C4-2B (cell line): Measurements from ENCODE around the gene CDT1.

Experiments
- H3K27ac ChIP-seq: fragments of 450-650 bp; 2 replicates; pipeline ENCODE4 v1.5.1; 2017
- ZFX ChIP-seq: fragments of 450-650 bp; IDR thresholded peaks from 2 replicates; pipeline ENCODE4 v1.6.1; 2017
- TF ChIP-seq, protein P1 (sequence below): fragments of 450-650 bp; conservative IDR thresholded peaks from 2 replicates; pipeline ENCODE4 v1.5.1; 2017; ENCODE audit warnings: mild to moderate bottlenecking

Gene CDT1

DNA sequence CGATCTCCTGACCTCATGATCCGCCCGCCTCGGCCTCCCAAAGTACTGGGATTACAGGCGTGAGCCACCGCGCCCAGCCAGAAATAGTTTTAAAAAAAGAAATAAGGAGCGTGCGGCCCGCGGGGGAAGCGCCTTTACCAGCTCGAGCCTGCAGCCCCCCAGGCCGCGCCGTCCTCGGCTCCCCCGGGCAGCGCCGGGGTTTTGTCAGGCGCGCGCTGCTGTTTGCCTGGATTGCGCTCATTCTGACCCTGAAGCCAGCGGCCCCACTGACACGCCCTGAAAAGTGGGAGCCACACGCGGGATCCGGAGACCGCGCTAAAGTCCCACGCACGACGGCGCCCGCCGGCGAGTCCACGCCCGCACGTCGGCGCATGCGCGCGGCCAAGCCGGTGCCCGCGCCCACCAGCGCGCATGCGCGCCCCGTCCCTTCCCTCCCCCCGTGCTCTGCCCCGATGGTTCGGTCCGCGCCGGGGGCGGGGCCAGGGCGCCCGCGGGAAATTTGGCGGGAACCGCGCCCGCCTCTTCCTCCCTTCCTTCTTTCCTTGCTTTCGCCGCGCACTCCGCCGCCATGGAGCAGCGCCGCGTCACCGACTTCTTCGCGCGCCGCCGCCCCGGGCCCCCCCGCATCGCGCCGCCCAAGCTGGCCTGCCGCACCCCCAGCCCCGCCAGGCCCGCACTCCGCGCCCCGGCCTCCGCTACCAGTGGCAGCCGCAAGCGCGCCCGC, at the start of gene CDT1:
Gene CDT1, plus strand, starts transcription at position 526 of the 724 bp plus-strand sequence. Its CDS starts 43 bp downstream, at position 569.
- no peak; the same call in 1 of the 2 replicates for TF ChIP-seq ZFX
- TF ChIP-seq, protein P1, sequence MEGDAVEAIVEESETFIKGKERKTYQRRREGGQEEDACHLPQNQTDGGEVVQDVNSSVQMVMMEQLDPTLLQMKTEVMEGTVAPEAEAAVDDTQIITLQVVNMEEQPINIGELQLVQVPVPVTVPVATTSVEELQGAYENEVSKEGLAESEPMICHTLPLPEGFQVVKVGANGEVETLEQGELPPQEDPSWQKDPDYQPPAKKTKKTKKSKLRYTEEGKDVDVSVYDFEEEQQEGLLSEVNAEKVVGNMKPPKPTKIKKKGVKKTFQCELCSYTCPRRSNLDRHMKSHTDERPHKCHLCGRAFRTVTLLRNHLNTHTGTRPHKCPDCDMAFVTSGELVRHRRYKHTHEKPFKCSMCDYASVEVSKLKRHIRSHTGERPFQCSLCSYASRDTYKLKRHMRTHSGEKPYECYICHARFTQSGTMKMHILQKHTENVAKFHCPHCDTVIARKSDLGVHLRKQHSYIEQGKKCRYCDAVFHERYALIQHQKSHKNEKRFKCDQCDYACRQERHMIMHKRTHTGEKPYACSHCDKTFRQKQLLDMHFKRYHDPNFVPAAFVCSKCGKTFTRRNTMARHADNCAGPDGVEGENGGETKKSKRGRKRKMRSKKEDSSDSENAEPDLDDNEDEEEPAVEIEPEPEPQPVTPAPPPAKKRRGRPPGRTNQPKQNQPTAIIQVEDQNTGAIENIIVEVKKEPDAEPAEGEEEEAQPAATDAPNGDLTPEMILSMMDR = no peak
- peak within 1 kb of the TSS; percentile 93 for H3K27ac ChIP-seq

DNA sequence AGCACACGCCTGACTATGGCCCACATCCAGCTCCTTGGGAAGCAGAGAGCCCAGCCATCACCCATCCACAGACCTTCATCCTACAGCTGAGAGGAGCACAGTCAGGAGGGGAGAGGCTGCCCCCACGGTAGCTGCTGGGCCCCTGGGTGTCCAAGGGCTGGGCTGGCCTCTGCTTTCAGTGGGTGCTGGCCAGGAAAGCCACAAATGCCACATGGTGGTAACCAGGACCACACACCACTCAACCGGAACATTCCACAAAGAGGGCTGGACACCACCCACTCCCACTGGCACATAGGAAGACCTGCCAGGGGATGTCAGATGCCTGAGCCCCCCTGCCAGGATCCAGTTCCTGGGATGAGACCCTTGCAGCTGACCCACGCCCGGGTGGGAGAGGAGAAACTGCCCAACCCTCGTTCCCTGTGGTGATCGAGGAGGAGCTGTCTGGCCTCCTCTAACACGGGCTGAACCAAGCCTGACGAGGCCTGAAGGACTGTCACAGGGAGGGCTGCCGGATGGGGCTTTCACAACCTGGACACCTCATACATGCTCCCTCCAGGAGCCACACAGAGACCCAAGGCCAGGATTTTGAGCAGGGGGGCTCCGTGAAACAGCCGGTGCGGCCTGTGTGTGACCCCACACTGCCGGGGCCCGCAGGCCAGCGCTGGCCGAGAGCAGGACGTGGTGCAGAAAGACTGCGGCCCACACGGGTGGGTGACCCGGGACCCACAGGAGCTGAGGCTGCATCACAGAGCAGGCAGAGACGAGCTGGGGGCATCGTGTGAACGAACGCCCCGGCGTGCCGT, 49.3 kb upstream of the CDT1 start:
- H3K27ac ChIP-seq = peak overlapping the region; percentile 98
- TF ChIP-seq ZFX = no peak
- TF ChIP-seq, protein P1 = no peak

DNA sequence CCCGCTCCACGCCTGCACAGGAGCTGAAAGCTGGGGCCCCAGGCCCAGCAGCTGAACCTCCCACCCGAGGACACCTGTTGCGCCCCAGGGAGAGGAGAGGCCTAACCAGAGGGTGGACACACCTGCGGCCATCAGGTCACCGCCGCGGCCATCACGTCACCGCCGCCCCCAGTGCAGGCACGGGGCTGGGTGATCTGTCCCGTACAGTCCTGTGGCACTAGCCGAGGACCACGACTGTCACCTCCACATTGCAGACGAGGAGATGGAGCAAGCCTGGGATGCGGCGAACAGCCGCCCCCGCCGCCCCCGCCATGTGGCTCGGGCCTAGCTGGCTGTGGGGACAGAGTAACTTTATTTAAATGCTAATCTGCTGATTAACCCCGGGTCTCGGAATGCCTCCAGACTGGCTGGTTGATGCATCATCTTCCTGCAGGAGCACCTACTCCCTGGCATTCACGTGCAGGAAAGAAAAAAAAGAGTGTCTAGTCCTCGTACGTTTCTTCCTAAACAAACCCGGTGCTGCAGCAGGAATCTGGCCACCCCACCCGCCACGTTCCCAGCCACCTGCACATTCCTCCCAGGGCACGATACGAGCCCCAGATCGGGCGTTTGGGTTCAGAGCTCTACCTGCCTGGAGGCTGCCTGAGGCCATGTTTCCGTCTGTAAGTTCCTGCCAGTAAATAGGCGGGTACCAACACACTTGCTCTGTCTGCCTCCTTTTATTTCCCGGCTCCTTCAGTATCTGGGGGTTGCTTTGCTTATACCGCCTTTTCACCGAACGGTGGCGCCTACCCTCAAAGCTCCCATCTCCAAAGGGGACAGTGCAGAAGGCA, 48.5 kb upstream of the CDT1 start:
- TF ChIP-seq, protein P1 = no peak
- TF ChIP-seq ZFX = no peak
- H3K27ac ChIP-seq = peak overlapping the region; percentile 98

DNA sequence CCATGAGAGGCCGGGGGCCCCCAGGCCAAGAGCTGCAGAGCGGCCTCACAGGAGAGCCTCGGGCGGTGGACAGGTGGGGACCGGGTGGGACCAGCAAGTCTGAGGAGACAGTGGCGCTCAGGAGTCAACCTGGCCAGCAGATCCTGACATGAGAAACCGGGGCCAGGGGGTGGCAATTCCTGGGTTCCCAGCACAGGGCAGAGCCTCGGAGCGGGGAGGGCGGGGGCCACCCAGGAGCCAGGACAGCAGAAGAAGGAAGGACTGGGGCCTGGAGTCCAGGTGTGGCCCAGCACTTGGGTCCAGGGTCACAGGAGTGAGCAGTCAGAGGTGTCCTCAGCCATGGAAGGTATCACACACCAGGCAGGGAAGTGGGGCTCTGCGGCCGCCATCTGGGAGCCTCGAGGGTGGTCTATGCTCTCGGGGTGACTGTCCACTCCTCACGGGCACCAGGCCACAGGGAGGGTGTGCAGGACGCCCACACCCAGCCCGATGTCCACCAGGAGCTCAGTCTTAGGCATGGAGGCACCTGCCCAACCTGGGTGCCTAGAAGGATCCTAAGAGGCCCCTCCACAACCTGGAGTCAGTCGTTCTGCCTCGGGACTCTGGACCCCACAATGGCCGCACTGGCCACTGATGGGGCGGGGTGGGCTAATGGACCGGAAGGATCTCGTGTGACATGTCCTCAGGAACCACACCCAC, 47.7 kb upstream of the CDT1 start:
- TF ChIP-seq, protein P1 = no peak
- no peak for TF ChIP-seq ZFX

DNA sequence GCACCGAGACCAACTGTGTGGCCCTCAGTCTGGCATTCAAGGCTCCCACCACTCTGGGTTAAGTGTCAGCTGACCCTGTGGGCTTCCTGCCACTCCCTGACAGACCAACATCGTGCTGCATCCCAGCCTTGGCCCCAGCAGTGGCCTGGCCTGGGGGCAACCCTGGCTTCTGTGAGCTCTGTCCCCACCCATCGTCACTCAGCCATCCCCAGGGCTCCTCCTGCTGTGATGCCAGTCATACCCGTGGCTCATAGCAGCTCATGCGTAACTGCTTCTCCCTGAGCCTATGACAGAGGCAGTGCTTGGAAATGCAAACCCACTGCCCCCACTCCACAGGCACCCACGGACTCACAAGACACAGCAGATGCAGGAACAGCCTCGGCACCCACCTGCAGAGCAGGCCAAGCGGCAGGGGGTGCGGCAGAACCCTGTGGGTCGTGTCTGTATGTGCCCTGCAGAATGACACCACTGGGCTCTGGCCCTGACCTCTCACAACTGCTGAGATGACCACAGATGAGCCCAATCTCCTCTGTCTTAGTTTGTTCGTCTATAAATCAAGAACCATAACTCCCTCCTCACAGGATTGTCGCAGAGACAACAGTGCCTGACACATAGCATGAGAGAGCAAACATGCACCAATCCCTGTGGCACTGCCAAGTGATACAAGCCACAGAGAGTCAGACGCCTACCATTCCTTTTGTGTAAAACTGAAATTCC, 45.2 kb upstream of the CDT1 start:
- TF ChIP-seq, protein P1 = no peak
- TF ChIP-seq ZFX = no peak
- peak overlapping the region; percentile 98 for H3K27ac ChIP-seq

More for the DNA sequence above, 47.7 kb upstream of the CDT1 start:
- peak overlapping the region; percentile 98 for H3K27ac ChIP-seq

DNA sequence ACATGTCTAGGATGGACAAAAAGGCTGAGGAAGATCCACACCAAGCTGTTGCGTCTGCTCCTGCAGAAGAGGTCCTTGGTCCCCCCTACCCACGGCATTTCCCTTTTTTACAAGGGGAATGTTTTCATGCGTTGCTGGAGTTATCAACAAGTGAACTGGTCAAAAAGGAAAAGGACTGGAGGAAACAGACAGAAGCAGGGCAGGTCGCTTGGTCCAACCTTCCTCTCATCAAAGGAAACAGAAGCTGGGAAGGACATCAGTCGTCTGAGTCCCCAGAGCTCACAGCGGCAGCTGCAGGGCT, 44.7 kb upstream of the CDT1 start:
- peak overlapping the region; percentile 98 for H3K27ac ChIP-seq
- no peak for TF ChIP-seq ZFX
- TF ChIP-seq, protein P1 = no peak
